HEK293 (cell line): Measurements from ENCODE around the gene ADCY7.

ENCODE experiments used
- CTCF ChIA-PET: fragments of 350-600 bp; formaldehyde crosslinking; extraction: SDS; loops from one replicate; lab custom pipeline; 2021; ENCODE audit warnings: antibody characterized with exemption; lab: Yijun Ruan, JAX
- POLR2A ChIA-PET: fragments of 300-600 bp; formaldehyde crosslinking; extraction: SDS; loops from one replicate; lab custom pipeline; 2020; ENCODE audit warnings: antibody characterized with exemption, inconsistent platforms; lab: Yijun Ruan, JAX
- H3K27ac ChIP-seq: fragments of 200-500 bp; sonication (Bioruptor generic); 2 replicates; pipeline ENCODE4 v1.5.1; 2014; ENCODE audit warnings: low read depth, low read length, control low read depth, inconsistent platforms; ENCODE audit errors: extremely low read depth
- H3K36me3 ChIP-seq, 2 experiments: fragments of 200-500 bp in 1 of 2; sonication (Bioruptor generic) in 1 of 2; 1 replicate in 1 of 2; 2 replicates in 1 of 2; pipeline ENCODE4 v1.5.1; 2014 to 2017; ENCODE audit warnings: inconsistent platforms in 2 of 2, low read length in 2 of 2; ENCODE audit not compliant: control insufficient read depth in 2 of 2, insufficient read depth in 1 of 2
- H3K4me1 ChIP-seq: fragments of 200-500 bp; sonication (Bioruptor generic); 2 replicates; pipeline ENCODE4 v1.5.1; 2014; ENCODE audit warnings: mild to moderate bottlenecking, low read length, inconsistent platforms; ENCODE audit not compliant: control insufficient read depth, insufficient read depth
- H3K4me3 ChIP-seq: 2 replicates; pipeline ENCODE4 v1.5.1; 2011; ENCODE audit warnings: low read depth, mild to moderate bottlenecking, control low read depth, low read length, moderate library complexity
- H3K9me3 ChIP-seq: fragments of 200-500 bp; sonication (Bioruptor generic); 2 replicates; pipeline ENCODE4 v1.5.1; 2014; ENCODE audit warnings: low read depth, low read length, inconsistent platforms; ENCODE audit not compliant: control insufficient read depth, insufficient read depth
- REPIN1 ChIP-seq: fragments of 450-650 bp; formaldehyde crosslinking; IDR thresholded peaks from 2 replicates; pipeline ENCODE4 v1.5.1; 2017; ENCODE audit warnings: missing biosample characterization, missing genetic modification characterization, low read depth
- SCRT1 ChIP-seq: fragments of 450-650 bp; formaldehyde crosslinking; IDR thresholded peaks from 2 replicates; pipeline ENCODE4 v1.5.1; 2016; ENCODE audit warnings: missing biosample characterization, missing genetic modification characterization, borderline replicate concordance
- SP7 ChIP-seq: fragments of 450-650 bp; formaldehyde crosslinking; IDR thresholded peaks from 2 replicates; pipeline ENCODE4 v1.5.1; 2016; ENCODE audit warnings: missing biosample characterization, missing genetic modification characterization
- ZBTB21 ChIP-seq: fragments of 450-650 bp; formaldehyde crosslinking; IDR thresholded peaks from 2 replicates; pipeline ENCODE4 v1.5.1; 2017; ENCODE audit warnings: missing biosample characterization, missing genetic modification characterization
- ZBTB7A ChIP-seq: fragments of 450-650 bp; formaldehyde crosslinking; IDR thresholded peaks from 2 replicates; pipeline ENCODE4 v1.5.1; 2016; ENCODE audit warnings: low read depth, missing biosample characterization, missing genetic modification characterization
- ZFP41 ChIP-seq: fragments of 450-650 bp; formaldehyde crosslinking; IDR thresholded peaks from 2 replicates; pipeline ENCODE4 v1.5.1; 2016; ENCODE audit warnings: missing biosample characterization, missing genetic modification characterization, borderline replicate concordance
- ZNF10 ChIP-seq: fragments of 450-650 bp; formaldehyde crosslinking; IDR thresholded peaks from 2 replicates; pipeline ENCODE4 v1.5.1; 2017; ENCODE audit warnings: missing biosample characterization, missing genetic modification characterization
- ZNF16 ChIP-seq: fragments of 450-650 bp; formaldehyde crosslinking; IDR thresholded peaks from 2 replicates; pipeline ENCODE4 v1.5.1; 2016; ENCODE audit warnings: low read depth, missing biosample characterization, missing genetic modification characterization
- ZNF175 ChIP-seq: fragments of 450-650 bp; formaldehyde crosslinking; IDR thresholded peaks from 2 replicates; pipeline ENCODE4 v1.5.1; 2016; ENCODE audit warnings: missing biosample characterization, missing genetic modification characterization
- ZNF202 ChIP-seq: fragments of 450-650 bp; formaldehyde crosslinking; IDR thresholded peaks from 2 replicates; pipeline ENCODE4 v1.5.1; 2016; ENCODE audit warnings: missing biosample characterization, missing genetic modification characterization, borderline replicate concordance
- ZNF302 ChIP-seq: fragments of 450-650 bp; formaldehyde crosslinking; IDR thresholded peaks from 2 replicates; pipeline ENCODE4 v1.5.1; 2016; ENCODE audit warnings: missing biosample characterization, missing genetic modification characterization, low read depth
- ZNF366 ChIP-seq: fragments of 450-650 bp; formaldehyde crosslinking; conservative IDR thresholded peaks from 2 replicates; pipeline ENCODE4 v1.5.1; 2016; ENCODE audit warnings: missing biosample characterization, missing genetic modification characterization
- ZNF544 ChIP-seq: fragments of 450-650 bp; formaldehyde crosslinking; IDR thresholded peaks from 2 replicates; pipeline ENCODE4 v1.5.0; 2017; ENCODE audit warnings: missing biosample characterization, missing genetic modification characterization
- ZNF555 ChIP-seq: fragments of 450-650 bp; formaldehyde crosslinking; conservative IDR thresholded peaks from 2 replicates; pipeline ENCODE4 v1.5.1; 2017; ENCODE audit warnings: missing biosample characterization, mild to moderate bottlenecking, missing genetic modification characterization, inconsistent platforms
- ZNF629 ChIP-seq: fragments of 450-650 bp; formaldehyde crosslinking; IDR thresholded peaks from 2 replicates; pipeline ENCODE4 v1.5.1; 2017; ENCODE audit warnings: missing biosample characterization, missing genetic modification characterization
- ZNF660 ChIP-seq: fragments of 450-650 bp; IDR thresholded peaks from 2 replicates; pipeline ENCODE4 v1.5.1; 2018; ENCODE audit warnings: missing biosample characterization, mild to moderate bottlenecking, missing genetic modification characterization
- ZSCAN16 ChIP-seq: fragments of 450-650 bp; formaldehyde crosslinking; IDR thresholded peaks from 2 replicates; pipeline ENCODE4 v1.5.1; 2016; ENCODE audit warnings: missing biosample characterization, missing genetic modification characterization
- ZSCAN23 ChIP-seq: fragments of 450-650 bp; formaldehyde crosslinking; IDR thresholded peaks from 2 replicates; pipeline ENCODE4 v1.5.1; 2016; ENCODE audit warnings: missing biosample characterization, missing genetic modification characterization
- TF ChIP-seq, protein P1 (sequence below): fragments of 450-650 bp; formaldehyde crosslinking; IDR thresholded peaks from 2 replicates; pipeline ENCODE4 v1.5.1; 2016; ENCODE audit warnings: missing biosample characterization, missing genetic modification characterization
- TF ChIP-seq, protein P2 (sequence below): fragments of 450-650 bp; formaldehyde crosslinking; IDR thresholded peaks from 2 replicates; pipeline ENCODE4 v1.5.1; 2017; ENCODE audit warnings: missing biosample characterization, missing genetic modification characterization
- TF ChIP-seq, protein P3 (sequence below): fragments of 450-650 bp; formaldehyde crosslinking; IDR thresholded peaks from 2 replicates; pipeline ENCODE4 v1.5.1; 2016; ENCODE audit warnings: missing biosample characterization, missing genetic modification characterization

Gene ADCY7

DNA sequence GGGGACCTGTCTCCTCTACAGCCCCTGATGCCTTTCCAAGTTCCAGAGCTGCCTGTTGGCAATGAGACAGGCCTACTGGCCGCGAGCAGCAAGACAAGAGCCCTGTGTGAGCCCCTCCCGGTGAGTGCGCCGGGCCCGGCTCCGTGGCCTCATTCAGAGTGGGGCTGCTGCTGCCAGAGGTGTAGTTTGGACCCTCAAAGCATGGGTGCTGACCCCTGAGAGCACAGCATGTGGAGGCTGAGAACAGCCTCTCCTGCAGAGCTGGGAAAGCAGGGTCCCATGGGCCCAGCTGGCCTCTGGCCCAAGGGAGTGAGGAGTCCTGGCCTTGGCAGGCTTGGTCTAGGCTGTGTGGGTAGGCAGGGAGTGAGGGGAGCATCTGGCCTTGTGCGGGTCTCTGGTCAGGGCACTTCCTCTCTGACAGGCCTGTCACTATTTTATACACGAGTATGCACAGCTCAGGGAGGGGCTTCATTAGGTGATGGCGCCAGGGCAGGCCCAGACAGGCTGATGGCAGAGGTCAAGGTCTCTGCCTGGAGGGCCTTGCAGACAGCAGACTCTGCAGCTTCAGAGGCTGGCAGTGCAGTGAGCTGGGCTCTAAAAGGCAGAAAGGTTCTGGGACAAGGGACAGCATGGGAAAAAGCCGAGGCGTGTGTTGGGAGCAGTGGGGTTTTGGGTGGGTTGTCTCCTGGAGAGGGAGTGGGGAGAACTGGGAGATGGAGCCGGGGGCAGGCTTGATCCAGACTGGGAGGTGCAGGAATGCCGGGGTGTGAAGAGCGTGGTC is 43.4 kb downstream of the ADCY7 start:
- no peaks in the 10 kb centered on the region for H3K9me3 ChIP-seq
- TF ChIP-seq SP7 (tag by site-specific recombination) (0 out of 2 replicates have a peak, but pooled peaks have one; percentile 11), ZSCAN23 (tag by site-specific recombination) (no peak), ZNF10 (tag by site-specific recombination) (peak; percentile 74; the same call in 1 of the 2 replicates)
- no peaks in the 10 kb centered on the region for H3K4me1 ChIP-seq
- ChIA-PET CTCF (interaction anchor here (1.0 to 1.2 kb wide), 3 partner anchors 13 to 285 kb away, joined by 3 to 5 read pairs (median 4); partner anchors contain the start of gene CNEP1R1), POLR2A (no interaction called here)
- H3K36me3 ChIP-seq = peaks cover 0 to 31% of the 10 kb centered on the region in 2 experiments; a peak in 2 of 3 replicates
- H3K4me3 ChIP-seq = no peak overlapping the region
- H3K27ac ChIP-seq = 0 out of 2 replicates have a peak overlapping the region, but pooled peaks have one; percentile 9

DNA sequence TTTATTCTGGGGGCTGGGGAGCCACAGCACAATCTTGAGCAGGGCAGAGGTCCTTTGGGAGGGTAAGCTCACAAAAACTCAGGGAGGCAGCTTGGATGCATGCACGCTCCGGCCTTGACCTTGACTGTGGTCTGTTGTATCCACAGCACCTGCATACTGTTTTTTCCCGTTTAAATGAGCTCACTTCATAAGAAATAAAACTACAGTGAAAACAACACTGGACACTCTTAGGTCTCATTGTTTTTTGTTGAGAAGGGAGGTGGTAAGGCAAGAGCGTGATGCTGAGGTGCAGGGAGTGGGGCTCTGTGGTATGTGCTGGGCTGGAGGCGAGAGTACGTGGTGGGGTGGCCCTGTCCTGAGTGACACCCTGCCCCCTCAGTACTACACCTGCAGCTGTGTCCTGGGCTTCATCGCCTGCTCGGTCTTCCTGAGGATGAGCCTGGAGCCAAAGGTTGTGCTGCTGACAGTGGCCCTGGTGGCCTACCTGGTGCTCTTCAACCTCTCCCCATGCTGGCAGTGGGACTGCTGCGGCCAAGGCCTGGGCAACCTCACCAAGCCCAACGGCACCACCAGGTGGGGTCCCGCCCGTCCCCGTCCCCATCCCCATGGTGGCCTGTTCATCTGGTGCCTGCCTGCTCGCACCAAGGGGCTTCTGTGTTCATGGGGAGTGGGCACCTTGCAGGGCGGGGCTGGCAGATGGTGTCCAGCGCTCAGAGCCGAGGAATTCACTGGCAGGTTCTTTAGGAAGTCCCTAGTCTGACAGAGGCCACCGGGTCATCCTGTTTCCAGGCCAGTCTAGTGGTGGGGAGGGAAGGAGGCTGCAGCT is 44.2 kb downstream of the ADCY7 start:
- H3K4me1 ChIP-seq = no peaks in the 10 kb centered on the region
- ChIA-PET POLR2A (interaction anchor here (0.8 kb wide), 1 partner anchor 65 kb away, joined by 3 read pairs; no protein-coding TSS in a partner anchor), CTCF (interaction anchor here (0.5 to 1.2 kb wide), 5 partner anchors 8 to 286 kb away, joined by 3 to 5 read pairs (median 3); partner anchors contain the start of gene CNEP1R1)
- TF ChIP-seq ZNF16 (tag by site-specific recombination) (peak; percentile 76; the same call in 1 of the 2 replicates), ZNF555 (no peak)
- no peaks in the 10 kb centered on the region for H3K9me3 ChIP-seq
- H3K4me3 ChIP-seq = no peak overlapping the region
- H3K27ac ChIP-seq = no peak overlapping the region
- peaks cover 0 to 37% of the 10 kb centered on the region in 2 experiments; a peak in 2 of 3 replicates for H3K36me3 ChIP-seq

DNA sequence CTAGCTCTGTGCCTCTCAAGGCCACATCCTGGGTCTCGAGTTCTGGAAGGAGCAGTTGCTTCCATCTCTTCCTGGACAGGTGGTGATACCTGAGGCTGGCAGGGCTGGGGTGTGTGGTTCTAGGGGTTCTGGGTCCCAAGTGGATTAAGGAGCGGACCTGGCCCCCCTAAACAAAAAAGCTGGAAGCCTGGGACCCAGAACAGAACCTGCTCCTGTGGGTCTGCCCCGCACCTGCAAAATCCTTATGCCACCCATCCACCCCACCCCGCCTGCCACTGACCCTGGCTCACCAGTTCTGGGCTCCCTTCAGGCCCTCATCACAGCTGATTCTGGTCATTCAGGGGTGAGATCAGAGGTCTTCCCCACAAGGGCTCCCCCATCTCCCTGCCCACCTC is 44.8 kb downstream of the ADCY7 start:
- no peaks in the 10 kb centered on the region for H3K4me1 ChIP-seq
- H3K27ac ChIP-seq = no peak overlapping the region
- H3K36me3 ChIP-seq = peaks cover 0 to 43% of the 10 kb centered on the region in 2 experiments; a peak in 2 of 3 replicates
- no peaks in the 10 kb centered on the region for H3K9me3 ChIP-seq
- ChIA-PET POLR2A (interaction anchor here (0.6 to 0.8 kb wide), 3 partner anchors 39 to 264 kb away, joined by 3 to 8 read pairs (median 4); no protein-coding TSS in a partner anchor), CTCF (interaction anchor here (0.5 to 1.1 kb wide), 3 partner anchors 9 to 495 kb away, joined by 3 to 4 read pairs (median 3); partner anchors contain the start of gene CNEP1R1)
- H3K4me3 ChIP-seq = no peak overlapping the region
- no peak for TF ChIP-seq ZNF302 (tag by site-specific recombination)
- TF ChIP-seq ZNF660 (tag by site-specific recombination) = no peak
- TF ChIP-seq ZSCAN23 (tag by site-specific recombination) = no peak
- TF ChIP-seq ZBTB7A (tag by site-specific recombination) = no peak
- no peak for TF ChIP-seq ZBTB21
- TF ChIP-seq, protein P1, sequence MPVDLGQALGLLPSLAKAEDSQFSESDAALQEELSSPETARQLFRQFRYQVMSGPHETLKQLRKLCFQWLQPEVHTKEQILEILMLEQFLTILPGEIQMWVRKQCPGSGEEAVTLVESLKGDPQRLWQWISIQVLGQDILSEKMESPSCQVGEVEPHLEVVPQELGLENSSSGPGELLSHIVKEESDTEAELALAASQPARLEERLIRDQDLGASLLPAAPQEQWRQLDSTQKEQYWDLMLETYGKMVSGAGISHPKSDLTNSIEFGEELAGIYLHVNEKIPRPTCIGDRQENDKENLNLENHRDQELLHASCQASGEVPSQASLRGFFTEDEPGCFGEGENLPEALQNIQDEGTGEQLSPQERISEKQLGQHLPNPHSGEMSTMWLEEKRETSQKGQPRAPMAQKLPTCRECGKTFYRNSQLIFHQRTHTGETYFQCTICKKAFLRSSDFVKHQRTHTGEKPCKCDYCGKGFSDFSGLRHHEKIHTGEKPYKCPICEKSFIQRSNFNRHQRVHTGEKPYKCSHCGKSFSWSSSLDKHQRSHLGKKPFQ = no peak
- no peak for TF ChIP-seq SCRT1 (tag by site-specific recombination)
- no peak for TF ChIP-seq ZNF202
- no peak for TF ChIP-seq ZNF544 (tag by site-specific recombination)
- TF ChIP-seq, protein P2, sequence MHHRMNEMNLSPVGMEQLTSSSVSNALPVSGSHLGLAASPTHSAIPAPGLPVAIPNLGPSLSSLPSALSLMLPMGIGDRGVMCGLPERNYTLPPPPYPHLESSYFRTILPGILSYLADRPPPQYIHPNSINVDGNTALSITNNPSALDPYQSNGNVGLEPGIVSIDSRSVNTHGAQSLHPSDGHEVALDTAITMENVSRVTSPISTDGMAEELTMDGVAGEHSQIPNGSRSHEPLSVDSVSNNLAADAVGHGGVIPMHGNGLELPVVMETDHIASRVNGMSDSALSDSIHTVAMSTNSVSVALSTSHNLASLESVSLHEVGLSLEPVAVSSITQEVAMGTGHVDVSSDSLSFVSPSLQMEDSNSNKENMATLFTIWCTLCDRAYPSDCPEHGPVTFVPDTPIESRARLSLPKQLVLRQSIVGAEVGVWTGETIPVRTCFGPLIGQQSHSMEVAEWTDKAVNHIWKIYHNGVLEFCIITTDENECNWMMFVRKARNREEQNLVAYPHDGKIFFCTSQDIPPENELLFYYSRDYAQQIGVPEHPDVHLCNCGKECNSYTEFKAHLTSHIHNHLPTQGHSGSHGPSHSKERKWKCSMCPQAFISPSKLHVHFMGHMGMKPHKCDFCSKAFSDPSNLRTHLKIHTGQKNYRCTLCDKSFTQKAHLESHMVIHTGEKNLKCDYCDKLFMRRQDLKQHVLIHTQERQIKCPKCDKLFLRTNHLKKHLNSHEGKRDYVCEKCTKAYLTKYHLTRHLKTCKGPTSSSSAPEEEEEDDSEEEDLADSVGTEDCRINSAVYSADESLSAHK (tag by site-specific recombination) = no peak
- TF ChIP-seq ZNF629 (tag by site-specific recombination) = no peak
- TF ChIP-seq ZNF366 = no peak
- TF ChIP-seq REPIN1 (tag by site-specific recombination) = no peak
- no peak for TF ChIP-seq ZNF175 (tag by site-specific recombination)
- TF ChIP-seq ZFP41 (tag by site-specific recombination) = no peak
- TF ChIP-seq, protein P3, sequence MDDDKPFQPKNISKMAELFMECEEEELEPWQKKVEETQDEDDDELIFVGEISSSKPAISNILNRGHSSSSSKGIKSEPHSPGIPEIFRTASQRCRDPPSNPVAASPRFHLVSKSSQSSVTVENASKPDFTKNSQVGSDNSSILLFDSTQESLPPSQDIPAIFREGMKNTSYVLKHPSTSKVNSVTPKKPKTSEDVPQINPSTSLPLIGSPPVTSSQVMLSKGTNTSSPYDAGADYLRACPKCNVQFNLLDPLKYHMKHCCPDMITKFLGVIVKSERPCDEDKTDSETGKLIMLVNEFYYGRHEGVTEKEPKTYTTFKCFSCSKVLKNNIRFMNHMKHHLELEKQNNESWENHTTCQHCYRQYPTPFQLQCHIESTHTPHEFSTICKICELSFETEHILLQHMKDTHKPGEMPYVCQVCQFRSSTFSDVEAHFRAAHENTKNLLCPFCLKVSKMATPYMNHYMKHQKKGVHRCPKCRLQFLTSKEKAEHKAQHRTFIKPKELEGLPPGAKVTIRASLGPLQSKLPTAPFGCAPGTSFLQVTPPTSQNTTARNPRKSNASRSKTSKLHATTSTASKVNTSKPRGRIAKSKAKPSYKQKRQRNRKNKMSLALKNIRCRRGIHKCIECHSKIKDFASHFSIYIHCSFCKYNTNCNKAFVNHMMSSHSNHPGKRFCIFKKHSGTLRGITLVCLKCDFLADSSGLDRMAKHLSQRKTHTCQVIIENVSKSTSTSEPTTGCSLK = no peak
- TF ChIP-seq ZSCAN16 (tag by site-specific recombination) = no peak
